PC-3 (cell line): ENCODE results near the gene TPM4.

Experiments
- EZH2phosphoT487 ChIP-seq: fragments of 300-600 bp; sonication (generic); IDR thresholded peaks from 2 replicates; pipeline ENCODE4 v1.6.1; 2018; ENCODE audit warnings: mild to moderate bottlenecking, antibody characterized with exemption, low read length, borderline replicate concordance
- TF ChIP-seq, protein P1 (sequence below): fragments of 300-600 bp; sonication (generic); conservative IDR thresholded peaks from 2 replicates; pipeline ENCODE4 v1.5.1; 2017; ENCODE audit warnings: antibody characterized with exemption, low read depth, mild to moderate bottlenecking, low read length

DNA sequence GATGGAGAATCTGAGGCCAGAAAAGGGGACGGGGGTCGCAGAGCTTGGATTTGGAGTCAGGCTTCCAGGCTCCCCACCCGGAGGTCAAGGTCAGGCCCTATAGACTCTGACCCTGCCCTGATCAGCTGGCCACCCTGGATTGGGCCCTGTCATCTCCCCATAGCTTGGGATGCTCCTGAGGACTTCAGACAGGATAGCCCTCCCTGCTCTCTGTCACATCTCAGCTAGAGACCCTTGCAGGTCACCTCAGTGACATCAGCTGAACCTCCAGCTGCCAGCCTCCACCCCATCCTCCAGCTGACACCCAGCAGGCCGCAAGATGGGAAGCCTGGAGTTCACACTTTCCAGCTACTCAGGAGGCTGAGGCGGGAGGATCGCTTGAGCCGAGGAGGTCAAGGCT, 2.8 kb upstream of the TPM4 start:
- no peak for TF ChIP-seq EZH2phosphoT487
- TF ChIP-seq, protein P1, sequence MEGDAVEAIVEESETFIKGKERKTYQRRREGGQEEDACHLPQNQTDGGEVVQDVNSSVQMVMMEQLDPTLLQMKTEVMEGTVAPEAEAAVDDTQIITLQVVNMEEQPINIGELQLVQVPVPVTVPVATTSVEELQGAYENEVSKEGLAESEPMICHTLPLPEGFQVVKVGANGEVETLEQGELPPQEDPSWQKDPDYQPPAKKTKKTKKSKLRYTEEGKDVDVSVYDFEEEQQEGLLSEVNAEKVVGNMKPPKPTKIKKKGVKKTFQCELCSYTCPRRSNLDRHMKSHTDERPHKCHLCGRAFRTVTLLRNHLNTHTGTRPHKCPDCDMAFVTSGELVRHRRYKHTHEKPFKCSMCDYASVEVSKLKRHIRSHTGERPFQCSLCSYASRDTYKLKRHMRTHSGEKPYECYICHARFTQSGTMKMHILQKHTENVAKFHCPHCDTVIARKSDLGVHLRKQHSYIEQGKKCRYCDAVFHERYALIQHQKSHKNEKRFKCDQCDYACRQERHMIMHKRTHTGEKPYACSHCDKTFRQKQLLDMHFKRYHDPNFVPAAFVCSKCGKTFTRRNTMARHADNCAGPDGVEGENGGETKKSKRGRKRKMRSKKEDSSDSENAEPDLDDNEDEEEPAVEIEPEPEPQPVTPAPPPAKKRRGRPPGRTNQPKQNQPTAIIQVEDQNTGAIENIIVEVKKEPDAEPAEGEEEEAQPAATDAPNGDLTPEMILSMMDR, result no peak
